ENCODE results near the gene EGLN3. TPM values are rescaled to one million over a fixed set of nuclear protein-coding genes. Genes with fewer than 3 reads are reported as not detected.
A peak's percentile ranks its signal among the peaks of the same experiment; 100 is the strongest.

The EGLN3 gene
- total and polyA plus RNA-seq, 2 of the 13 experiments (the other 11 are each of a cell fraction or from before 2014, with no cell fraction given), result 0.18 to 27.3 TPM

DNA sequence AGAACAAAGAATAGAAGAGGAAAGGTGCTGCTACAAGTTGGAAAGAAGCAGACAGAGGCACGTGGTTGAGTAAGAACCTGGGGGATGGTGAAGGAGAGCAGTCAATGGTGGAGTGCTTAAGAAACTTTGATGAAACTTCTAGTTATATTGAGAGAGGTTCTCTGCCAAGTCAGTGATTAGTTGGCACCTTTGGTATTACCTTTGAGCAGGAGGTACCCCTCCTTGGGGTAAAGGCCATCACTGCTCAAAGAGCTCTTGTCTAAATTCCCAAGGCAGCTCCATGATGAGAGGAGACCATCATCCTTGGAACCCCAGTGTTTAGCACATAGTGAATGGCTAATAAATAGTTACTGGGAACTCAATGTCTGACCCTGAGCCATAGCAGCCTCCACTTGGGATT is 1.7 kb upstream of the EGLN3 start:
- Histone ChIP-seq H3K4me2 (ENCODE audit: low read depth, low read length) (no peak overlapping the region), H3K9me3 (ENCODE audit: low read length) (no peaks in the 10 kb centered on the region), H3K27me3 (ENCODE audit: control insufficient read depth in 1 of 2, insufficient read depth in 2 of 2, low read length in 2 of 2) (peaks cover 0 to 53% of the 10 kb centered on the region in 2 experiments; a peak in 3 of 5 replicates), H3K9ac (ENCODE audit: insufficient read depth, low read depth, low read length) (no peak overlapping the region), H3K4me1 (ENCODE audit: insufficient read depth, low read length) (peaks cover 9% of the 10 kb centered on the region), H3K79me2 (ENCODE audit: insufficient read depth, low read length) (peaks cover 24% of the 10 kb centered on the region), H3K4me3 (replicated peaks in 1 of 3; ENCODE audit: insufficient read depth in 1 of 3, low read depth in 2 of 3, low read length in 3 of 3) (no peak overlapping the region), H3K36me3 (replicated peaks in 1 of 2; ENCODE audit: control insufficient read depth in 1 of 2, insufficient read depth in 2 of 2, low read length in 2 of 2) (no peaks in the 10 kb centered on the region), H4K20me1 (ENCODE audit: insufficient read depth, low read length) (peaks cover 7% of the 10 kb centered on the region; the same call in 1 of the 2 replicates), H2AFZ (ENCODE audit: low read length) (no peak overlapping the region), H3K27ac (ENCODE audit: extremely low read length, insufficient read depth, low read length) (no peak overlapping the region)
- WGBS (ENCODE audit: low lambda C conversion rate), result 6% methylated on average over 1 of the region's 1 CpG
- no TSS peak for BruUV-seq (replicated peaks)
- FAIRE-seq (no peak), DNase-seq (ENCODE audit: low spot score) (no peak), ATAC-seq (no peak)
- intact Hi-C loops (cut with micrococcal nuclease; ENCODE audit: unreplicated experiment) (loop anchor here (5.0 kb wide), 1 partner anchor 105 kb away; no protein-coding TSS in a partner anchor), in situ Hi-C loops (cut with HindIII; ENCODE audit: extremely low pct_ligation_motif_present, low pct_unique_long_range_greater_than_20kb) (no loop called here)
- TF ChIP-seq, protein P1, sequence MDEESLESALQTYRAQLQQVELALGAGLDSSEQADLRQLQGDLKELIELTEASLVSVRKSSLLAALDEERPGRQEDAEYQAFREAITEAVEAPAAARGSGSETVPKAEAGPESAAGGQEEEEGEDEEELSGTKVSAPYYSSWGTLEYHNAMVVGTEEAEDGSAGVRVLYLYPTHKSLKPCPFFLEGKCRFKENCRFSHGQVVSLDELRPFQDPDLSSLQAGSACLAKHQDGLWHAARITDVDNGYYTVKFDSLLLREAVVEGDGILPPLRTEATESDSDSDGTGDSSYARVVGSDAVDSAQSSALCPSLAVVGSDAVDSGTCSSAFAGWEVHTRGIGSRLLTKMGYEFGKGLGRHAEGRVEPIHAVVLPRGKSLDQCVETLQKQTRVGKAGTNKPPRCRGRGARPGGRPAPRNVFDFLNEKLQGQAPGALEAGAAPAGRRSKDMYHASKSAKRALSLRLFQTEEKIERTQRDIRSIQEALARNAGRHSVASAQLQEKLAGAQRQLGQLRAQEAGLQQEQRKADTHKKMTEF (CRISPR knock-in tag; IDR thresholded peaks at IDR 0.05), result no peak
- TF ChIP-seq ELF3 (CRISPR knock-in tag; IDR thresholded peaks at IDR 0.05), result 0 out of 2 replicates have a peak, but pooled peaks have one; percentile 12
- POLR2A ChIA-PET, result no interaction called here
- CTCF ChIA-PET (ENCODE audit: low intra/inter-chr PET ratio, low total read pairs), result no interaction called here

DNA sequence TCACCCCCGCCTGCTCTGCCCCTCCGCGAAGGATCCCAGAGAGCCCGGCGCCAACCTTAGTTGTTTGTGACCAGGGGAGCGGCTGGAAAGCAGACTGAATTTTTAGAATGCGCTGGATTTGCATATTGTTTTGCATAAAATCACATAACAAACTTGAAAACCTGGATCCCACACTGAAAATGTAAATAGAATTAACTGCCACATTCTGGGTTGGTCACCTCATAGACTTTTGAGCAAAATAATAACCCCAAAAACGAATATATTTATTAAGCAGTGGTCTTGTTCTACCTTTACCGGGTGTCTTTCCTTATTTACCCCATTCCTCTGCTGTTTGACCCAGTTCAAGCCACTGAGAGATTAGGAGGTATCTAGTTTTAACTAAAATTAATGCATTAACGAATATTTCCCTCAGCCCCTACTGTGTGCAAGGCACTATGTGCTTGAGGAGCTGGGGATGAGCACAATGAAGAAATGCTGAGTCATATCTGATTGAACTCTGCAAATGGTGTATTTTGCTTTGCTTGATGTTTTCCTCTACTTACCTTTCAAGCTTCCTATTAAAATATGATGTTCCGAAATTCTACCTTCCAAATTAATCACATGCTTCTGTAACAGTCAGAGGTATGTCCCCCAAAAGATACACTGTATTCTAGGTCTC is 438 bp upstream of the EGLN3 start:
- BruUV-seq (replicated peaks), result no TSS peak
- peak; percentile 87 for TF ChIP-seq ZKSCAN1 (IDR thresholded peaks at IDR 0.05; ENCODE audit: low read length)
- peak; percentile 37 for TF ChIP-seq THAP11 (CRISPR knock-in tag; IDR thresholded peaks at IDR 0.05)
- peak; percentile 97 for TF ChIP-seq MAFK (conservative IDR thresholded peaks at IDR 0.05 in 1 of 2, IDR thresholded peaks at IDR 0.05 in 1 of 2; ENCODE audit: low read length in 2 of 2)
- 0 out of 2 replicates have a peak, but pooled peaks have one; percentile 65 for TF ChIP-seq DMTF1 (CRISPR knock-in tag; IDR thresholded peaks at IDR 0.05)
- peak; percentile 95 for TF ChIP-seq MAFF (IDR thresholded peaks at IDR 0.05; ENCODE audit: low read depth, low read length)
- 0 out of 2 replicates have a peak, but pooled peaks have one; percentile 11 for TF ChIP-seq SMAD3 (CRISPR knock-in tag; IDR thresholded peaks at IDR 0.05)
- 0 out of 2 replicates have a peak, but pooled peaks have one; percentile 35 for TF ChIP-seq ZNF761 (CRISPR knock-in tag; conservative IDR thresholded peaks at IDR 0.05)
- TF ChIP-seq ARNTL (CRISPR knock-in tag; IDR thresholded peaks at IDR 0.05), result peak; percentile 67; the same call in 1 of the 2 replicates
- peak; percentile 60; the same call in 1 of the 2 replicates for TF ChIP-seq SMAD9 (CRISPR knock-in tag; IDR thresholded peaks at IDR 0.05)

More for the DNA sequence above, 438 bp upstream of the EGLN3 start:
- Histone ChIP-seq H2AFZ (ENCODE audit: low read length) (no peak overlapping the region), H3K4me3 (replicated peaks in 1 of 3; ENCODE audit: insufficient read depth in 1 of 3, low read depth in 2 of 3, low read length in 3 of 3) (peak overlapping the region; percentile 38 to 78 (median 58)), H3K79me2 (ENCODE audit: insufficient read depth, low read length) (peaks cover 35% of the 10 kb centered on the region), H3K9me3 (ENCODE audit: low read length) (no peaks in the 10 kb centered on the region), H3K4me2 (ENCODE audit: low read depth, low read length) (peak overlapping the region; percentile 65), H4K20me1 (ENCODE audit: insufficient read depth, low read length) (peaks cover 7% of the 10 kb centered on the region; the same call in 1 of the 2 replicates), H3K9ac (ENCODE audit: insufficient read depth, low read depth, low read length) (no peak overlapping the region), H3K4me1 (ENCODE audit: insufficient read depth, low read length) (peaks cover 9% of the 10 kb centered on the region), H3K36me3 (replicated peaks in 1 of 2; ENCODE audit: control insufficient read depth in 1 of 2, insufficient read depth in 2 of 2, low read length in 2 of 2) (no peaks in the 10 kb centered on the region), H3K27ac (ENCODE audit: extremely low read length, insufficient read depth, low read length) (no peak overlapping the region), H3K27me3 (ENCODE audit: control insufficient read depth in 1 of 2, insufficient read depth in 2 of 2, low read length in 2 of 2) (peaks cover 0 to 43% of the 10 kb centered on the region in 2 experiments; a peak in 3 of 5 replicates)
- ChIA-PET CTCF (ENCODE audit: low intra/inter-chr PET ratio, low total read pairs) (interaction anchor here (2.7 kb wide), 1 partner anchor 147 kb away, joined by 8 read pairs; no protein-coding TSS in a partner anchor), POLR2A (interaction anchor here (0.9 to 1.6 kb wide), 3 partner anchors 36 to 92 kb away, joined by 3 to 7 read pairs (median 3); no protein-coding TSS in a partner anchor)
- intact Hi-C loops (cut with micrococcal nuclease; ENCODE audit: unreplicated experiment) (loop anchor here (2.0 to 5.0 kb wide), 2 partner anchors 104 to 147 kb away; no protein-coding TSS in a partner anchor), in situ Hi-C loops (cut with HindIII; ENCODE audit: extremely low pct_ligation_motif_present, low pct_unique_long_range_greater_than_20kb) (no loop called here)
- FAIRE-seq (peak; percentile 75), DNase-seq (ENCODE audit: low spot score) (no peak), ATAC-seq (no peak)
- WGBS (ENCODE audit: low lambda C conversion rate), result 14% methylated on average over 11 of the region's 11 CpGs
